Activated CD4-positive, CD25-positive, alpha-beta regulatory T cell treated with anti-CD3 and anti-CD28 coated beads, Interleukin-2, amount 50 U/mL, for 72 hours (primary cell): Measurements from ENCODE around the gene LPCAT3.
"Not testable (repeated sequence)": the region's sequence is repeated elsewhere in the genome, so short reads cannot be mapped to it uniquely, and the experiment has no call there.

Experiments used
- DNase-seq: peaks from one replicate; pipeline ENCODE4 v3.0.0; 2021

The LPCAT3 gene

GRCh38 chr12:7018350-7019042 is at the start of gene LPCAT3:
Gene LPCAT3 (minus strand): TSS chr12:7018476. CDS start chr12:7018424, 52 bp downstream.
- peak; percentile 96 for DNase-seq

- no peak for DNase-seq
These were observed 48.8 kb upstream of the LPCAT3 start for GRCh38 chr12:7067096-7067495.

- DNase-seq = no peak
These were observed 48.3 kb upstream of the LPCAT3 start for GRCh38 chr12:7066596-7066995.

- DNase-seq = no peak
These were observed 46.9 kb upstream of the LPCAT3 start for GRCh38 chr12:7065073-7065623.

GRCh38 chr12:7064516-7064915 is 46.2 kb upstream of the LPCAT3 start:
- no peak for DNase-seq

GRCh38 chr12:7061596-7061995 is 43.3 kb upstream of the LPCAT3 start:
- no peak for DNase-seq

- no peak for DNase-seq
These were observed 42.9 kb upstream of the LPCAT3 start for GRCh38 chr12:7061138-7061537.

- DNase-seq = no peak
These were observed 42.2 kb upstream of the LPCAT3 start, which contains the start of gene C1S for GRCh38 chr12:7060353-7060954. Gene C1S (plus strand): TSS chr12:7060718. CDS start chr12:7061913, 1,195 bp downstream.

- no peak for DNase-seq
These were observed 41.5 kb upstream of the LPCAT3 start for GRCh38 chr12:7059780-7060179.

GRCh38 chr12:7058850-7059395 is 40.6 kb upstream of the LPCAT3 start:
- no peak for DNase-seq

- DNase-seq = no peak
These were observed 40.0 kb upstream of the LPCAT3 start for GRCh38 chr12:7058163-7058845.

- not testable (repeated sequence) for DNase-seq
These were observed 37.5 kb upstream of the LPCAT3 start for GRCh38 chr12:7055736-7056135.

GRCh38 chr12:7054925-7055324 is 36.6 kb upstream of the LPCAT3 start:
- no peak for DNase-seq

- DNase-seq = not testable (repeated sequence)
These were observed 31.7 kb upstream of the LPCAT3 start for GRCh38 chr12:7049973-7050372.

GRCh38 chr12:7049445-7049951 is 31.2 kb upstream of the LPCAT3 start:
- not testable (repeated sequence) for DNase-seq

GRCh38 chr12:7047306-7047705 is 29.0 kb upstream of the LPCAT3 start:
- no peak for DNase-seq

- DNase-seq = no peak
These were observed 28.3 kb upstream of the LPCAT3 start for GRCh38 chr12:7046383-7047105.

GRCh38 chr12:7045913-7046312 is 27.6 kb upstream of the LPCAT3 start:
- DNase-seq = no peak

GRCh38 chr12:7042842-7043241 is 24.6 kb upstream of the LPCAT3 start:
- no peak for DNase-seq

- DNase-seq = no peak
These were observed 21.1 kb upstream of the LPCAT3 start for GRCh38 chr12:7039403-7039802.

GRCh38 chr12:7038591-7038990 is 20.3 kb upstream of the LPCAT3 start:
- DNase-seq = no peak

- not testable (repeated sequence) for DNase-seq
These were observed 19.1 kb upstream of the LPCAT3 start for GRCh38 chr12:7037411-7037810.
